ENCODE data around the gene MED15. TPM values are rescaled to one million over a fixed set of nuclear protein-coding genes. Genes with fewer than 3 reads are reported as not detected.

Gene MED15
- total and polyA plus RNA-seq, 4 donors: 23.5 to 119 (median 96.9) TPM

GRCh38 chr22:20599117-20599516, 91.7 kb downstream of the MED15 start:
- intact Hi-C loops (cut with DNase I): no loop called here
- Histone ChIP-seq H3K36me3 (ENCODE audit: control insufficient read depth in 1 of 2, insufficient read depth in 2 of 2, low read length in 1 of 2) (no peaks in the 10 kb centered on the region), H3K27ac (ENCODE audit: low read depth in 1 of 2, low read length in 2 of 2) (no peak overlapping the region), H3K9me3 (ENCODE audit: control insufficient read depth, low read length) (no peaks in the 10 kb centered on the region), H3K4me3 (ENCODE audit: low read length in 2 of 2) (no peak overlapping the region), H3K27me3 (ENCODE audit: control insufficient read depth in 1 of 2, insufficient read depth in 2 of 2, low read length in 1 of 2) (no peaks in the 10 kb centered on the region), H3K4me1 (ENCODE audit: control insufficient read depth in 1 of 2, insufficient read depth in 2 of 2, low read length in 2 of 2) (no peaks in the 10 kb centered on the region)
- DNase-seq: no peak
- no peak for ATAC-seq (ENCODE audit: low FRiP score)
- 68 to 81% methylated on average over 5 of the region's 5 CpGs for WGBS, 2 donors

GRCh38 chr22:20600137-20600673, 92.8 kb downstream of the MED15 start:
- ATAC-seq (ENCODE audit: low FRiP score): no peak
- H3K4me3 ChIP-seq (ENCODE audit: low read length in 2 of 2): no peak overlapping the region
- no peaks in the 10 kb centered on the region for H3K9me3 ChIP-seq (ENCODE audit: control insufficient read depth, low read length)
- DNase-seq: no peak
- H3K36me3 ChIP-seq (ENCODE audit: control insufficient read depth in 1 of 2, insufficient read depth in 2 of 2, low read length in 1 of 2): no peaks in the 10 kb centered on the region
- no peaks in the 10 kb centered on the region for H3K4me1 ChIP-seq (ENCODE audit: control insufficient read depth in 1 of 2, insufficient read depth in 2 of 2, low read length in 2 of 2)
- no peaks in the 10 kb centered on the region for H3K27me3 ChIP-seq (ENCODE audit: control insufficient read depth in 1 of 2, insufficient read depth in 2 of 2, low read length in 1 of 2)
- 82 to 85% methylated on average over 8 of the region's 8 CpGs for WGBS, 2 donors
- H3K27ac ChIP-seq (ENCODE audit: low read depth in 1 of 2, low read length in 2 of 2): no peak overlapping the region
- intact Hi-C loops (cut with DNase I): no loop called here

- Histone ChIP-seq H3K9me3 (ENCODE audit: control insufficient read depth, low read length) (no peaks in the 10 kb centered on the region), H3K27me3 (ENCODE audit: control insufficient read depth in 1 of 2, insufficient read depth in 2 of 2, low read length in 1 of 2) (no peaks in the 10 kb centered on the region), H3K27ac (ENCODE audit: low read depth in 1 of 2, low read length in 2 of 2) (no peak overlapping the region), H3K36me3 (ENCODE audit: control insufficient read depth in 1 of 2, insufficient read depth in 2 of 2, low read length in 1 of 2) (no peaks in the 10 kb centered on the region), H3K4me3 (ENCODE audit: low read length in 2 of 2) (no peak overlapping the region), H3K4me1 (ENCODE audit: control insufficient read depth in 1 of 2, insufficient read depth in 2 of 2, low read length in 2 of 2) (no peaks in the 10 kb centered on the region)
- DNase-seq (no peak), ATAC-seq (ENCODE audit: low FRiP score) (no peak)
- WGBS, 2 donors: 86 to 89% methylated on average over 7 of the region's 7 CpGs
- intact Hi-C loops (cut with DNase I): no loop called here
Observed at GRCh38 chr22:20601308-20601707, 93.9 kb downstream of the MED15 start.

- Histone ChIP-seq H3K27ac (ENCODE audit: low read depth in 1 of 2, low read length in 2 of 2) (no peak overlapping the region), H3K36me3 (ENCODE audit: control insufficient read depth in 1 of 2, insufficient read depth in 2 of 2, low read length in 1 of 2) (no peaks in the 10 kb centered on the region), H3K9me3 (ENCODE audit: control insufficient read depth, low read length) (no peaks in the 10 kb centered on the region), H3K4me3 (ENCODE audit: low read length in 2 of 2) (no peak overlapping the region), H3K4me1 (ENCODE audit: control insufficient read depth in 1 of 2, insufficient read depth in 2 of 2, low read length in 2 of 2) (no peaks in the 10 kb centered on the region), H3K27me3 (ENCODE audit: control insufficient read depth in 1 of 2, insufficient read depth in 2 of 2, low read length in 1 of 2) (no peaks in the 10 kb centered on the region)
- no peak for ATAC-seq (ENCODE audit: low FRiP score)
- intact Hi-C loops (cut with DNase I): no loop called here
- 80 to 83% methylated on average over 8 of the region's 8 CpGs for WGBS, 2 donors
- no peak for DNase-seq
Observed at GRCh38 chr22:20602609-20603164, 95.3 kb downstream of the MED15 start.

GRCh38 chr22:20604092-20604747, 96.8 kb downstream of the MED15 start:
- WGBS, 2 donors: 82 to 84% methylated on average over 23 of the region's 23 CpGs
- Histone ChIP-seq H3K9me3 (ENCODE audit: control insufficient read depth, low read length) (no peaks in the 10 kb centered on the region), H3K4me3 (ENCODE audit: low read length in 2 of 2) (no peak overlapping the region), H3K36me3 (ENCODE audit: control insufficient read depth in 1 of 2, insufficient read depth in 2 of 2, low read length in 1 of 2) (no peaks in the 10 kb centered on the region), H3K27me3 (ENCODE audit: control insufficient read depth in 1 of 2, insufficient read depth in 2 of 2, low read length in 1 of 2) (no peaks in the 10 kb centered on the region), H3K4me1 (ENCODE audit: control insufficient read depth in 1 of 2, insufficient read depth in 2 of 2, low read length in 2 of 2) (no peaks in the 10 kb centered on the region), H3K27ac (ENCODE audit: low read depth in 1 of 2, low read length in 2 of 2) (no peak overlapping the region)
- intact Hi-C loops (cut with DNase I): no loop called here
- no peak for ATAC-seq (ENCODE audit: low FRiP score)
- no peak for DNase-seq

- Histone ChIP-seq H3K4me1 (ENCODE audit: control insufficient read depth in 1 of 2, insufficient read depth in 2 of 2, low read length in 2 of 2) (no peaks in the 10 kb centered on the region), H3K9me3 (ENCODE audit: control insufficient read depth, low read length) (no peaks in the 10 kb centered on the region), H3K36me3 (ENCODE audit: control insufficient read depth in 1 of 2, insufficient read depth in 2 of 2, low read length in 1 of 2) (no peaks in the 10 kb centered on the region), H3K27me3 (ENCODE audit: control insufficient read depth in 1 of 2, insufficient read depth in 2 of 2, low read length in 1 of 2) (no peaks in the 10 kb centered on the region), H3K4me3 (ENCODE audit: low read length in 2 of 2) (no peak overlapping the region), H3K27ac (ENCODE audit: low read depth in 1 of 2, low read length in 2 of 2) (no peak overlapping the region)
- whole genome bisulfite sequencing, 2 donors: 85 to 88% methylated on average over 18 of the region's 18 CpGs
- no peak for DNase-seq
- intact Hi-C loops (cut with DNase I): no loop called here
- no peak for ATAC-seq (ENCODE audit: low FRiP score)
Observed at GRCh38 chr22:20604776-20605221, 97.4 kb downstream of the MED15 start.

- 78 to 82% methylated on average over 6 of the region's 6 CpGs for WGBS, 2 donors
- H3K27me3 ChIP-seq (ENCODE audit: control insufficient read depth in 1 of 2, insufficient read depth in 2 of 2, low read length in 1 of 2): no peaks in the 10 kb centered on the region
- no peak for ATAC-seq (ENCODE audit: low FRiP score)
- DNase-seq: no peak
- no peaks in the 10 kb centered on the region for H3K9me3 ChIP-seq (ENCODE audit: control insufficient read depth, low read length)
- no peaks in the 10 kb centered on the region for H3K4me1 ChIP-seq (ENCODE audit: control insufficient read depth in 1 of 2, insufficient read depth in 2 of 2, low read length in 2 of 2)
- H3K36me3 ChIP-seq (ENCODE audit: control insufficient read depth in 1 of 2, insufficient read depth in 2 of 2, low read length in 1 of 2): no peaks in the 10 kb centered on the region
- no peak overlapping the region for H3K27ac ChIP-seq (ENCODE audit: low read depth in 1 of 2, low read length in 2 of 2)
- no peak overlapping the region for H3K4me3 ChIP-seq (ENCODE audit: low read length in 2 of 2)
- intact Hi-C loops (cut with DNase I): no loop called here
Observed at GRCh38 chr22:20605328-20605727, 97.9 kb downstream of the MED15 start.

GRCh38 chr22:20606041-20606783, 98.8 kb downstream of the MED15 start:
- ATAC-seq (ENCODE audit: low FRiP score) (no peak), DNase-seq (no peak)
- H3K27ac ChIP-seq (ENCODE audit: low read depth in 1 of 2, low read length in 2 of 2): no peak overlapping the region
- H3K4me3 ChIP-seq (ENCODE audit: low read length in 2 of 2): no peak overlapping the region
- intact Hi-C loops (cut with DNase I): no loop called here
- H3K4me1 ChIP-seq (ENCODE audit: control insufficient read depth in 1 of 2, insufficient read depth in 2 of 2, low read length in 2 of 2): no peaks in the 10 kb centered on the region
- H3K27me3 ChIP-seq (ENCODE audit: control insufficient read depth in 1 of 2, insufficient read depth in 2 of 2, low read length in 1 of 2): no peaks in the 10 kb centered on the region
- H3K36me3 ChIP-seq (ENCODE audit: control insufficient read depth in 1 of 2, insufficient read depth in 2 of 2, low read length in 1 of 2): no peaks in the 10 kb centered on the region
- H3K9me3 ChIP-seq (ENCODE audit: control insufficient read depth, low read length): no peaks in the 10 kb centered on the region
- WGBS, 2 donors: 45 to 48% methylated on average over 13 of the region's 13 CpGs

GRCh38 chr22:20606784-20607128, 99.3 kb downstream of the MED15 start:
- intact Hi-C loops (cut with DNase I): no loop called here
- H3K9me3 ChIP-seq (ENCODE audit: control insufficient read depth, low read length): no peaks in the 10 kb centered on the region

More at GRCh38 chr22:20606784-20607128, 99.3 kb downstream of the MED15 start:
- no peak overlapping the region for H3K27ac ChIP-seq (ENCODE audit: low read depth in 1 of 2, low read length in 2 of 2)
- H3K27me3 ChIP-seq (ENCODE audit: control insufficient read depth in 1 of 2, insufficient read depth in 2 of 2, low read length in 1 of 2): no peaks in the 10 kb centered on the region
- DNase-seq (no peak), ATAC-seq (ENCODE audit: low FRiP score) (no peak)
- H3K36me3 ChIP-seq (ENCODE audit: control insufficient read depth in 1 of 2, insufficient read depth in 2 of 2, low read length in 1 of 2): no peaks in the 10 kb centered on the region
- 78 to 80% methylated on average over 9 of the region's 9 CpGs for WGBS, 2 donors
- H3K4me1 ChIP-seq (ENCODE audit: control insufficient read depth in 1 of 2, insufficient read depth in 2 of 2, low read length in 2 of 2): no peaks in the 10 kb centered on the region
- H3K4me3 ChIP-seq (ENCODE audit: low read length in 2 of 2): no peak overlapping the region

Data from aorta (tissue), 5 donors.